DND-41 (cell line): Measurements from ENCODE around the gene KLHDC8B.
A peak's percentile ranks its signal among the peaks of the same experiment; 100 is the strongest.

Experiments
- ATAC-seq: fragments of 200-7000 bp; cut with Tn5 transposase; 3 replicates; pipeline ENCODE4 v1.9.1; 2021; ENCODE audit warnings: low read depth; ENCODE audit not compliant: insufficient read depth
- DNase-seq: peaks from one replicate; pipeline ENCODE4 v3.0.0-alpha.2; 2020
- H2AFZ ChIP-seq: 2 replicates; pipeline ENCODE4 v1.6.0; 2012; ENCODE audit warnings: low read depth, low read length
- H3K27ac ChIP-seq: 2 replicates; pipeline ENCODE4 v1.5.1; 2012; ENCODE audit warnings: low read length, inconsistent platforms
- H3K27me3 ChIP-seq: fragments of 200-600 bp; sonication (generic); 2 replicates; pipeline ENCODE4 v1.6.0; 2012; ENCODE audit warnings: low read length, mild to moderate bottlenecking, inconsistent platforms; ENCODE audit not compliant: insufficient read depth, poor library complexity
- H3K36me3 ChIP-seq: 2 replicates; pipeline ENCODE4 v1.5.1; 2012; ENCODE audit warnings: low read length, inconsistent platforms; ENCODE audit not compliant: insufficient read depth
- H3K4me1 ChIP-seq: 2 replicates; pipeline ENCODE4 v1.5.1; 2012; ENCODE audit warnings: mild to moderate bottlenecking, low read length; ENCODE audit not compliant: insufficient read depth
- H3K4me2 ChIP-seq: 2 replicates; pipeline ENCODE4 v1.6.0; 2012; ENCODE audit warnings: mild to moderate bottlenecking, moderate library complexity, low read length, inconsistent platforms; ENCODE audit not compliant: insufficient read depth
- H3K4me3 ChIP-seq, 2 experiments: fragments of 200-600 bp in 1 of 2; shearing (Covaris generic) in 1 of 2; 2 replicates each; pipeline ENCODE4 v1.5.1; 2012 to 2016; ENCODE audit warnings: inconsistent platforms in 2 of 2, low read length in 2 of 2, mild to moderate bottlenecking in 2 of 2, low read depth in 1 of 2, moderate library complexity in 1 of 2
- H3K79me2 ChIP-seq: 2 replicates; pipeline ENCODE4 v1.6.0; 2012; ENCODE audit warnings: low read length, inconsistent platforms; ENCODE audit not compliant: insufficient read depth
- H3K9ac ChIP-seq: 2 replicates; pipeline ENCODE4 v1.6.0; 2012; ENCODE audit warnings: low read depth, mild to moderate bottlenecking, inconsistent platforms, low read length, moderate library complexity
- H3K9me3 ChIP-seq: 2 replicates; pipeline ENCODE4 v1.5.1; 2012; ENCODE audit warnings: low read length, moderate library complexity, mild to moderate bottlenecking, inconsistent platforms; ENCODE audit not compliant: insufficient read depth, severe bottlenecking
- H4K20me1 ChIP-seq: 2 replicates; pipeline ENCODE4 v1.6.0; 2012; ENCODE audit warnings: low read length; ENCODE audit not compliant: insufficient read depth
- EZH2 ChIP-seq: IDR thresholded peaks from 3 replicates; pipeline ENCODE4 v1.6.1; 2012; ENCODE audit warnings: borderline replicate concordance, low read depth, mild to moderate bottlenecking, moderate library complexity, low read length, inconsistent platforms; ENCODE audit not compliant: severe bottlenecking
- TF ChIP-seq, protein P1 (sequence below): IDR thresholded peaks from 2 replicates; pipeline ENCODE4 v1.5.1; 2012; ENCODE audit warnings: borderline replicate concordance, low read length, moderate library complexity, mild to moderate bottlenecking; ENCODE audit not compliant: poor library complexity, severe bottlenecking; ENCODE audit errors: extremely low read depth

KLHDC8B gene

DNA sequence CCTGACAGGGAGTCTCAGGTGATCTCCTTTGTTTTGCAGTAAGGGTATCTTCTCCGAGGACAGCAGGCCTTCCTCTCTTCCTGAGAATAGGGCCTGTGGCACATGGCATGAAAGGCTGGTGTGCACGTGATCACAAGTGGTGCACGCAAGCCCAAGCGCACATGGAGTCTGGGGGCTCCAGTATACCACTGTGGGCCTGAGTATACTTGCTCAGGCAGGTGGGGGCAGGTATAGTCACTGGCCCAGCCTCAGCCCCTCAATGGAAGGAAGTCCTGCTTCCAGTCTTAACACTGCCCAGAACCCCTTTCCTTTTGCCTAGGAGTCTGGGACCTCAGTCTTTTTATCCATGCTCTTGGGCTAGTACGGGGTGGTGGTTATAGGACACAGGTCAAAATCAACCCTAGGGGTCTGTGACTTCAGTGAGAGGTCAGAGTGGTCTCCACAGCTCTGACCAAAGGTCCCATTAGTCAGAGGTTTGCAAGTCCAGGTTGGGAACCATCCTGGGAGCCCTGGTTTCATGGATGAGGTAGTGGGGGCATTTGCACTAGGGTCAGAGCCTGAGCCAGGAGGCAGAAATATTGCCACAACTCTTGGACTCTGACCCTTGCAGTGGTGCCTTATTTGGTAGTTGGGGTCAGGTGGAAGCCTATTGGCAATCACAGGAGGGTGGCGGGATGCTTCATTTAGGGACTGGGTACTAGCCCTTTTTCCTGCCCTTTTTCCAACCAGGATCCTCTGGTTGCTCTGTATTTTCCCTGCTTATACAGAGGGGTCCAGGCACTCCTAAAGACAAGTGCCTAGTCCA lies 4.4 kb upstream of the KLHDC8B start:
- Histone ChIP-seq H3K27me3 (no peaks in the 10 kb centered on the region), H4K20me1 (peaks cover 26% of the 10 kb centered on the region; the same call in 1 of the 2 replicates), H3K4me2 (peak overlapping the region; percentile 61), H3K79me2 (peaks cover 44% of the 10 kb centered on the region), H3K4me3 (peak overlapping the region in 1 of 2 experiments; percentile 95; a peak in 2 of 4 replicates), H3K9me3 (peaks cover 7% of the 10 kb centered on the region), H3K36me3 (peaks cover 31% of the 10 kb centered on the region), H3K4me1 (peaks cover 44% of the 10 kb centered on the region), H2AFZ (peak overlapping the region; percentile 88), H3K9ac (peak overlapping the region; percentile 77), H3K27ac (peak overlapping the region; percentile 80)
- DNase-seq (no peak), ATAC-seq (no peak)
- TF ChIP-seq, protein P1, sequence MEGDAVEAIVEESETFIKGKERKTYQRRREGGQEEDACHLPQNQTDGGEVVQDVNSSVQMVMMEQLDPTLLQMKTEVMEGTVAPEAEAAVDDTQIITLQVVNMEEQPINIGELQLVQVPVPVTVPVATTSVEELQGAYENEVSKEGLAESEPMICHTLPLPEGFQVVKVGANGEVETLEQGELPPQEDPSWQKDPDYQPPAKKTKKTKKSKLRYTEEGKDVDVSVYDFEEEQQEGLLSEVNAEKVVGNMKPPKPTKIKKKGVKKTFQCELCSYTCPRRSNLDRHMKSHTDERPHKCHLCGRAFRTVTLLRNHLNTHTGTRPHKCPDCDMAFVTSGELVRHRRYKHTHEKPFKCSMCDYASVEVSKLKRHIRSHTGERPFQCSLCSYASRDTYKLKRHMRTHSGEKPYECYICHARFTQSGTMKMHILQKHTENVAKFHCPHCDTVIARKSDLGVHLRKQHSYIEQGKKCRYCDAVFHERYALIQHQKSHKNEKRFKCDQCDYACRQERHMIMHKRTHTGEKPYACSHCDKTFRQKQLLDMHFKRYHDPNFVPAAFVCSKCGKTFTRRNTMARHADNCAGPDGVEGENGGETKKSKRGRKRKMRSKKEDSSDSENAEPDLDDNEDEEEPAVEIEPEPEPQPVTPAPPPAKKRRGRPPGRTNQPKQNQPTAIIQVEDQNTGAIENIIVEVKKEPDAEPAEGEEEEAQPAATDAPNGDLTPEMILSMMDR: no peak
- no peak for TF ChIP-seq EZH2

DNA sequence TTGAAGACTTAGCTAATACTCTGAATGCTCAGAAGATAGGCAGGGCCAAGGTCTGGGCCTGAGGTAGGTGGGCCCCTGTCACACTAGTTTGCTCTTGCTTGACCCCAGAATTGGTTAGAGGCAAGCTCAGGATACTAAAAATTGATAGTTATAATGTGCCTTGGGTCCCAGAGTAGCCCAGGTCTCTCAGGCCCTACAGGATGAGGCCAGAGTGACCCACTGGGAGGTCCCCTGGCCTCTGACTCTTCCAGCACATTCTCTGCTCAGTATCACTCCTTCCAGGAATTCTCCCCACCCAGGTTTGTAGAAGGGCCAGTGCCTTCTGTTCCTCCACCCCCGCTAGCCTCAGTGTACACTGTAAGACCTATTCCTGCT lies 667 bp upstream of the KLHDC8B start:
- no peaks in the 10 kb centered on the region for H3K27me3 ChIP-seq
- peak overlapping the region; percentile 52; the same call in 1 of the 2 replicates for H3K9ac ChIP-seq
- peak overlapping the region; percentile 76; the same call in 1 of the 2 replicates for H2AFZ ChIP-seq
- H4K20me1 ChIP-seq: no peaks in the 10 kb centered on the region
- peaks cover 28% of the 10 kb centered on the region for H3K4me1 ChIP-seq
- DNase-seq (no peak), ATAC-seq (no peak)
- peaks cover 7% of the 10 kb centered on the region for H3K9me3 ChIP-seq
- H3K36me3 ChIP-seq: no peaks in the 10 kb centered on the region; the same call in 1 of the 2 replicates
- TF ChIP-seq, protein P1: no peak
- no peak for TF ChIP-seq EZH2
- peaks cover 9% of the 10 kb centered on the region for H3K79me2 ChIP-seq
- H3K4me3 ChIP-seq: peak overlapping the region in 1 of 2 experiments; percentile 63; a peak in 2 of 4 replicates
- no peak overlapping the region for H3K27ac ChIP-seq
- peak overlapping the region; percentile 92 for H3K4me2 ChIP-seq

DNA sequence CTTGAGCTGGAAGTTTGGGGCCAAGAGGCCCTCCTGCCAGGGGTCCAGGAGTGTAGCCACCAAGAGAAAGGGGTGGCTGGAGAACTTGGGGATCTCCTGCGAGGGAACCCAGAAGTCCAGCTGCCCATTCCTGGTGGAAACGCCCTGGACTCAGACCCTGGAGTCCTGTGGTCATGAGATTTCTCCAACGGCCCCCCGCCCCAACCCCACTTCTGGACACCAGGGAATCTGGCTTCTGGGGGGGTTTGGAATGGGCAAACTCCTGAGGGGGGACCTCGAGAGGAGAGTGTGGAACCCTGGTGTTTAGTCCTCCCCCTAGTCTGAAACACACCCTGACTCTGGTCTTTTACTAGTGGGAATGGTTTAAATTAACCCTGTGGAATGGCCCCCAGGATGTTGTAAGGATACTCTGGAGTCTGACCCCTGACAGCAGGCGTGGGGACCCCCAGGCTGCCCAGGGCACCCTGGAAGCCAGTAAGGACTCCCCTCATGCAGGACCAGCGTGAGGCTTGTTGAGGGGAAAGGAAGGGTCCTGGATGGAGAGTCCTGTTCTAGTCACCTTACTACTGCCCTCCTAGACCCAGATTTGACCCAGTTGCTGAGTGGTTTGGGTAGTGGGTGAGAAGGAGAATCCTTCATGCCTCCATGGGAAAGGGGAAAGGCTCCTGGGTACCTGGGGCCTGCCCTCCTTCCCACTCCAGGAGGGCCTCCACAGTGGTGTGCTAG lies 540 bp downstream of the KLHDC8B start:
- Histone ChIP-seq H2AFZ (peak overlapping the region; percentile 76), H3K4me2 (peak overlapping the region; percentile 92), H3K27ac (no peak overlapping the region)

More for the DNA sequence above, 540 bp downstream of the KLHDC8B start:
- H3K79me2 ChIP-seq: no peaks in the 10 kb centered on the region
- TF ChIP-seq, protein P1: no peak
- no peak for TF ChIP-seq EZH2
- H3K27me3 ChIP-seq: no peaks in the 10 kb centered on the region
- H3K4me3 ChIP-seq: peak overlapping the region; percentile 8 to 63; a peak in 3 of 4 replicates
- no peaks in the 10 kb centered on the region for H4K20me1 ChIP-seq
- H3K4me1 ChIP-seq: peaks cover 20% of the 10 kb centered on the region
- no peak for DNase-seq
- peak overlapping the region; percentile 52; the same call in 1 of the 2 replicates for H3K9ac ChIP-seq
- H3K36me3 ChIP-seq: no peaks in the 10 kb centered on the region; the same call in 1 of the 2 replicates
- H3K9me3 ChIP-seq: peaks cover 1% of the 10 kb centered on the region
- no peak for ATAC-seq
